NCI-H2171 treated with DMSO at 0.1 percent for 48 hours (cell line): ENCODE data around the gene NOX5.

Source experiments
- DNase-seq: peaks from one replicate; lab custom pipeline; 2025; lab: John Stamatoyannopoulos, UW

The NOX5 gene

DNA sequence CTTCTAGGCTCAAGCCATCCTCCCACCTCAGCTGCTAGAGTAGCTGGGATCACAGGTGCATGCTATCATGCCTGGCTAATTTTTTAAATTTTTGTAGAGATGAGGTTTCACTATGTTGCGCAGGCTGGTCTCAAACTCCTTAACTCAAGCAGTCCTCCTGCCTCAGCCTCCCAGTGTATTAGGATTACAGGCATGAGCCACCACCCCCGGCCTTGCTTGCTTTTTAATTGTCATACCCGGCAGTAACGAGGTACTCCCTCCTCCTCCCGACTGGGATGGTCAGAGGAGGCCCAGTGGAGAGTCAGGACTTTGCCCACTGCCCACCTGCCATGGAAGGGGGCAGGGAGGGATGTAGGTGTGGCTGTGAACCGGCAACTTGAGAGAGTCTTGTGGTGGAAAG is 4.5 kb downstream of the NOX5 start:
- no peak for DNase-seq

DNA sequence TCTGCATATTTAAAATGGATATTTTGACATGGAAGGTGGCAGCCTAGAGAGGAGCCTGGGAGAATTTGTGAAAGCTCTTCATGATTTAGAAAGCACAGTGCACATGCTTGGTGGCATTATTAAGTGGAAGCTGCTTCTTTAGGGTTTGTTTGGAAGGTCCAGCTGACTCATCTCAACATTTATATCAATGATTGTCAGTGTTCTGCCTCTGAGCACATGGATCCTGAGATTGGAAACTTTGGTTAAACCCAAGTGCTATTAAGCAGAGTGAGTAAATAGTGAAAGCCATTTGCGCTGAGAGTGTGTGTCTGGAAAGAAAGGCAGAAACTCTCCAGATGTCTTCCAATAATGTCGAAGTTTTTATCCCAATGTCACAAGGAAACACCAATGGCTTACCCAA is 7.4 kb downstream of the NOX5 start:
- DNase-seq = no peak

DNA sequence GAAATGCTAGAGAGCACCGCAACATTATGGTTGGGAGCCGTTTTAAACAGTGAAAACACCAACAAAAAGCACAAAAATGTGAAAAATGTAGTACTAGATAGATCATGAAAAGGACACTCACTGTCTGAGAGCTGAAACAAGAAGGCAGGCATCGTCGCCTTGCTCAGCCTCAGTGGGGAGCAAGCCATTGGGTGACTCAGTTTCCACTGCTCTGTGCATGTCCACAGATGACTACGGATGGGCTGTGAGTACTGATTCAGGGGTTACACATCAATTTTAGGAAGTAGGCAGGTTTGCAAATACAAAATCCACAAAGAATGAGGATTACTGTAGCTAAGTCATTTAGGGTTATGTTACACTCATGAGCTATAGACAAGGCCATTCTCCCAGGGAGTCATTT is 10.8 kb downstream of the NOX5 start:
- no peak for DNase-seq

DNA sequence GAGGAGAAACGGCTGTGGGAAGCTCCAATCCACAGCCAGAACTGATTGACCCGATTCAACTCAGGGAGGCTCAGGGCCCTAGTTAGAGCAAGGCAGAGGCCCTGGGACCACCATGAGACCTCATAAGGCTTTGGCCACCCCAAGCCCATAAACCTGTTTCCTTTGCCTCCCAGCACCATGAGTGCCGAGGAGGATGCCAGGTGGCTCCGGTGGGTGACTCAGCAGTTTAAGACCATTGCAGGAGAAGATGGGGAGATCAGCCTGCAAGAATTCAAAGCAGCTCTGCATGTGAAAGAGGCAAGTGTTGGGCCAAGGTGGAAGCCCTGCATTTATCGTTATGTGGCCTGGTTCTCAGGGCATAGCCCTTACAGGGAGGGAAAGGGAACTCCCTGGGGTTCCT is 11.9 kb downstream of the NOX5 start:
- DNase-seq = no peak

DNA sequence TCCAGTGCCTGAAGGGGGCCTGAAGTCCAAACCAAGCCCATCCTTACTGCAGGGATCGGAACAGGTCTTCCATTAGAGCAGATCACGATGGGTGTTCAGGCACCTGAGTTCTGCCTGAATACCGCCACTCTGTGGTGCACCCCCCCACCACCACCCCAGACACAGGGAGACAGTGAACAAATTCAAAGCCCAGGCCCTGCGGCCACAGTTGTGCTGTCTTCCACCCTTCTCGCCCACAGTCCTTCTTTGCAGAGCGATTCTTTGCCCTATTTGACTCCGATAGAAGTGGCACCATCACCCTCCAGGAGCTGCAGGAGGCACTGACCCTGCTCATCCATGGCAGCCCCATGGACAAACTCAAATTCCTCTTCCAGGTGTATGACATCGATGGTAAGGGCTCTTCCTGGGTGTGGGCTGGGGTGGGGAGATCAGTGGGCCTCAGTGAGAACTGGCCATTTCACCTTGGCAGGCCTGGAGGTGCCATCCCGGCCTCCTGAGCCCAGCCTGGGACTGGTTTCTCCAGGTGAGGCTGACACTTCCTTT is 13.6 kb downstream of the NOX5 start:
- no peak for DNase-seq

DNA sequence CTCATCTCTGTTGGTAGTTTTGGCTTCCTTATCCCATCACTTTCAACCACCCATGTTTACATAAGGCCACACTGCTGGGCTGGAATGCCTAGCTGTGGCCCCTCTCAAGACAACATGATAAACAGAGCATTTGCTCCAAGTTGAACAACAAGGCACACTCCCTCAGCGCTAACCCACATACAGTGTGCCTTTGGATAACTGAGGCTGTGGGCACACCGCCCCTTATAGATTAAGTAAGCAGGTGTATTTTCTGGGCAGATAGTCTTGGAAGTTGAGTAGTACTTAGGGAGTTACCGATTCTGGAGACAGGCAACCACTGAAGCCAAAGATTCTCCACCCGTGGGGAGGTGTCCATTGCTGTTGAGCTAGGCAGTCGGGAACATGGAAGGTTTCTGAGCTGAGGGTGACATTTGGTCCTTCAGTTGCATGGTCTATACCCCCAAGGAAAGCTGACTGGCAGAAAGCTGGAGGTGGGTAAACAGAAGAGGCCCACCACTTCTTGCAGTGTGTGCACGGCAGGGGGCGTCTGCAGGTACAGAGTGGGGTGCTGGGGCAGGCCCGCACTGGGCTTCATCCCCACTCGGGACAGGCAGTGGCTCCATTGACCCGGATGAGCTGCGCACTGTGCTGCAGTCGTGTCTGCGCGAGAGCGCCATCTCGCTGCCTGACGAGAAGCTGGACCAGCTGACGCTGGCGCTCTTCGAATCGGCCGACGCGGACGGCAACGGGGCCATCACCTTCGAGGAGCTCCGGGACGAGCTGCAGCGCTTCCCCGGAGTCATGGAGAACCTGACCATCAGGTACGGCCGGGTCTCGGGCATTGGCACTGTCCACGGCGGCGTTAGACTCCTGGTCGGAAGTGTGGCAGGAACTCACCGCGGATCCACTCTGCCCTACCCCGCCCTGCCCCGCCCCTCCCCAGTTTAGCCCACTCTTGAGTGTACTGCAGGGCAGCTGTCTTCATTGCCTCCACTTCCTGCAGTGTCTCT is 16.8 kb downstream of the NOX5 start:
- DNase-seq = no peak

DNA sequence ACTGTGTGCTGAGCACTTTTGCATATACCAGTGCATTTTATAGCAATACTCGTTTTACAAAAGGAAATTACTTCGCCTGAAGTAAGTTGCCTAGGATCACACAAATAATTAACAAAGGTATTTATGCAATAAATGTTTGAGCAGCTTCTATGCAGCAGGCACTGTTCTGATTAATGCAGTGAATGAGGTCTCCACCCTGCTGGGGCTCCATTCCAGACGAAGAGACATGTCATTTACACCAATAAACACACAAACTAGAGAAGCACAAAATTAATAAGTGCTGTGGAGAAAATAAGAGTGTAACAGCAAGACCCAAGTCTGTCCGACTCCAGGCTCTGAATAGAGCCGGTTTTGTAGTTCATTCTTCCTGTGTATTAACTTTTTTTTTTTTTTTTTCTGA is 17.5 kb downstream of the NOX5 start:
- no peak for DNase-seq

DNA sequence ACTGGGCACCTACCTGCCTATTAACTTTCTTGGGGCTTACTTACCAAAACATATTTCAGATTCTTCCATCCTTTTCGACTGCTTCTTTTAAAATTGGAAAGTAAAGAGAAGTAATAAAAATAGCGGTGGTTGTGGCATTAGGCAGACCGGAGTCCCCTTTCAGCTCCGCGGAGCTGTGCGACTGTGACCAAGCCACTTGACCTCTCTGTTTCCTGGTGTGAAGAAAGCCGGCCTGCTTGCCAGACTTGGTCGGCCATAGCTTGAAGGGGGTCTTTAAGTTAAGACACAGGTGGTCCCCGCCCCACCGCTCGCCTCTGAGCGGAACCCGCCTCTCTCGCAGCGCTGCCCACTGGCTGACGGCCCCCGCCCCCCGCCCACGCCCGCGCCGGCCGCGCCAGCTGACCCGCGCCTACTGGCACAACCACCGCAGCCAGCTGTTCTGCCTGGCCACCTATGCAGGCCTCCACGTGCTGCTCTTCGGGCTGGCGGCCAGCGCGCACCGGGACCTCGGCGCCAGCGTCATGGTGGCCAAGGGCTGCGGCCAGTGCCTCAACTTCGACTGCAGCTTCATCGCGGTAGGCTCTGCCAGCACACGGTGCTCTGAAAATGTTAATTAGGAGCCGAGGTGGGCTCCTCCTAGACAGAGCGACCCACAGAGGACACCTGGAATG is 18.3 kb downstream of the NOX5 start:
- DNase-seq = no peak

DNA sequence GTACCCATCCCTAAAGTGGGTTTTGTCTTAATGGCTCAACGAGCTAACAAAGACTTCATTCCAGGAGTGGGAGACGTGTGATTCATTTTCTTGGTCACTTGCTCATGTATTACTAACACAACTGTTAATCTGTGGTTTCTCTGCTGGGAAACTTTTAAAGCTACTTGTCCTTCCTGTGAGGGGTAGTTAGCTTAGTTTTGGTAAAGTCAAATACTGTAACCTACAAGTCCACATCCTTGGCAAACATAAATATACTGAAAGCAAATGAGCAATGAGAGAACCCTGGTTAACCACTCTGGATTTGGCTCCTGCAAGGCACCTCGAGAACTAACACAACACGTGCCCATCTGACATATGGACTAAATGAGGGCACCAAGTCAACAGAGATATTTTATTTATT is 19.9 kb downstream of the NOX5 start:
- no peak for DNase-seq

DNA sequence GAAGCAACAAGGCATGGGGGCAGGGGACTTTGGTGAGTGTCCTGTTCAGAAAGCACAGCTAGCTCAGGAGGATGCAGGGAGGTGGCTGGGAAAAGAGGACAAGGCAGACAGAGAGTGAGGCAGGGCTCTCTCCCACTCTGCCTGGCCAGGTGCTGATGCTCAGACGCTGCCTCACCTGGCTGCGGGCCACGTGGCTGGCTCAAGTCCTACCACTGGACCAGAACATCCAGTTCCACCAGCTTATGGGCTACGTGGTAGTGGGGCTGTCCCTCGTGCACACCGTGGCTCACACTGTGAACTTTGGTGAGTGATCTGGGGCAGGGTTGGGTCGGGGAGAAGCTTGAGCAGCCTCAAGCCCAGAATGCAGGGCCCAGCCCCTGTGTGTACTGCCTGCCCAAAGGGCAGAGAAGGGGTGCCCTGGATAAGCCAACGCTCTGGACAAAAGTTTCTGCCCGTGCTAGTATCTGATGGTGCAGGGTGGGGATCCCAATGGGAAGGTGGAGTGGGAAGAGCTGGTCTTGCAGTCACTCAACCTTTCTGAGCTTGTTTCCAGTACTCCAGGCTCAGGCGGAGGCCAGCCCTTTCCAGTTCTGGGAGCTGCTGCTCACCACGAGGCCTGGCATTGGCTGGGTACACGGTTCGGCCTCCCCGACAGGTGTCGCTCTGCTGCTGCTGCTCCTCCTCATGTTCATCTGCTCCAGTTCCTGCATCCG is 20.9 kb downstream of the NOX5 start:
- DNase-seq = no peak

DNA sequence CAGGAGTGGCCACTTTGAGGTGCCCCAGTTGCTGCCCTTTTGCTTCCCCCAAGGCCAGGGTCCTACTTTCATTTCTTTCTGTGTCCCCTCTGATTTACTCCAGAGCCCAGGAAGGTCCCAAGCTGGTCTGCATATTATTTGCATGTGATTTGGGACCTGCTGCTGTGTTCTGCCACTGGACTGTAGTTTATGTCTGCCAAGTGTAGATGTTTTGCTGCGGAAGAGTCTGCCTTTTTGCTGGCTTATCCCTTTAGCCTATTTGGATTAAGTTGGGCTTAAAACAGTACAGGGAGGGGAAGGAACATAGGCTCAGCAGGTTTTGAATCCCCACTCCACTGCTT is 21.4 kb downstream of the NOX5 start:
- DNase-seq = no peak

DNA sequence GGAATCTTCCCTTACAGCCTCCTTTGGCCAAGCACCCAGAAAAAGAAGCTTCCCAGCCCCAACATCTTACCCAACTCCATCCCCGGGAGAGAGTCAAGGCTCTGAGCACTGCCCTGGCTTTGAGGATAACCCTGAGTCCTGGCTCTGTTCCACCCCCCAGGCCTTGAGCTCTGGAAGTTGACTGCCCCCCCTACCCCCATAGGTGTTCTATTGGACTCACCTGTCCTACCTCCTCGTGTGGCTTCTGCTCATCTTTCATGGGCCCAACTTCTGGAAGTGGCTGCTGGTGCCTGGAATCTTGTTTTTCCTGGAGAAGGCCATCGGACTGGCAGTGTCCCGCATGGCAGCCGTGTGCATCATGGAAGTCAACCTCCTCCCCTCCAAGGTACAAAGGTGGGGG is 22.3 kb downstream of the NOX5 start:
- no peak for DNase-seq

DNA sequence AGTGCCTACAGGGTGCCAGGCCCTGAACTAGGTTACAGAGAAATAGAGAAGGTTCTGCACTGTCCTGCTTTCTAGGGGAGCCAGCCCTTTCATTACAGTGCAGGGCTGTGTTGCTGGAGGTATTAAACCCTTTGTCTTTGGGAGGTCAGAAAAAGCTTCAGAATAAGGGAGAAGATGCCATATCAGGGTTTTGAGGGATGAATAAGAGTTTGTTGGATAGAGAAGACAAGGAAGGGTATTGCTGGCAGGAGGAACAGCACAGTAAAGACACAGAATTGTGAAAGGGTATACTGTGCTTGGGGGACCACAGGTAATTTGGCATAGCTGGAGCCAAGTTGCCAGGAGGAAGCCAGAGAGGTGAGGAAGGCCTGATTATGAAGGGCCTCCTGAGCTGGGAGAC is 23.0 kb downstream of the NOX5 start:
- DNase-seq = no peak

DNA sequence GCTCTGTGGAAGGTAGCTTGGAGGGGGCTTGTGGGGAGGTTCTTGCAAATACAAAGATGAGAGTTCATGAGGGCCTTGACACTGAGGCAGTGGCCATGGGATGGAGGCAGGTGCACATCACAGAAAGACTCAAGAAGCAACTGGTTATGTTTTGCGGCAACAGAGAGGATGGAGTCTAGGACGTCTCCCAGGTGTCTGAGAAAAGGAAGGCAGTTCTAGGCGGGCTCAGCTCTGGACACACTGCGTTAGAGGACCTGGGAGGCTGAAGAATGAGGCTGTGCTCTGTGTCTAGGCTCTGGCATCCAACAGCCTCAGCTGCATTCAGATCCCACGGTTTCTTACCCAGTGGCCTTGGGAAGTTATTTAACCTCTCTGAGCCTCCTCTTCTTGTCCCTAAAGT is 23.5 kb downstream of the NOX5 start:
- no peak for DNase-seq

DNA sequence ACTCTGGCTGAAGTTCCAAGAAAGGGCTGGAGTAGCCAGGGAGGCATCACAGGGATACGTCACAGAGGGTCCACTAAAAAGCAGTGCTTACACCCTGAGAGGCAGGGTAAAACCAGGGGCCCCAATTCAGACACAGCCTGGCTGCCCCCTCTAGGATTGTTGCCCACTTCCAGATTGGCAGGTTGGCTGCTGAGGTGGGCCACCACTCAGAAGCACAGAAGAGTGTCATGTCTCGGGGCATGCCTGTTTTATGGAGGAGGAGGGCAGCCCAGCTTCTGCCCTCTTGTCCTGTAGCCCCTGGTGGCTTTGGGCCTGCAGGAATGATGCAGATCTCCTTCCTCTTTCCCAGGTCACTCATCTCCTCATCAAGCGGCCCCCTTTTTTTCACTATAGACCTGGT is 24.0 kb downstream of the NOX5 start:
- no peak for DNase-seq

DNA sequence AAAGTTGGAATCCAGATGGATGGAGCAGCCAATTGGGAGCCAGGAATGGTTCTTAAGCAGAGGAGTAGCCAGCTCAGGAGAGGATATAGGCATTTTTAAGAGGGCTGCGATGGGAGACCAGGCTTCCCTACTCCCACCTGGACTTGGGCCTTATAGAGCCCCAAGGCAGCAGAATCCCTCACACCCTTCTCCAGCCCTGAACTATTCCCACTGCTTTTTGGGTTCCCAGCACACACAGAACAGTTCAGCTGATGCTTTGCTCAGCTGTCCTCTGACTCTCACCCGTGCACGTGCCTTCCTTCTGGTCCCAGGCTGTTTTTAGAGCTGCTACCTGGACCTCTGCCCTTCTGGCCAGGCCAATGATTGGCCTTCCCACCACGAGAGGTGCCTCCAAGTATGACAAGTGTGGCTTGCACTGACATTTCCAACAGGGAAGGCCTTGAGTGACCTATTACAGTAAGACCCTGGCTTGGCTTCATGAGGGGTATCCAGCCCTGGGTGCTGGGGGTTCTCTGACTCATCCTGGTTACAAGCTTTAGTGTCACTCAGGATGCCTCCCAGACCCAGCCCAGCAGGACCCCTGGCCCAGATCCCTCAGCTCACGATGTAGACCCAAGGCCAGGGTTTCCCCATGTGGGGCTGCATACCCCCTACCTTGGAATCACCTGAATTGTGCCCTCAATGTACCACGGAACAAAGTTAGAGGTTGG is 25.2 kb downstream of the NOX5 start:
- no peak for DNase-seq

DNA sequence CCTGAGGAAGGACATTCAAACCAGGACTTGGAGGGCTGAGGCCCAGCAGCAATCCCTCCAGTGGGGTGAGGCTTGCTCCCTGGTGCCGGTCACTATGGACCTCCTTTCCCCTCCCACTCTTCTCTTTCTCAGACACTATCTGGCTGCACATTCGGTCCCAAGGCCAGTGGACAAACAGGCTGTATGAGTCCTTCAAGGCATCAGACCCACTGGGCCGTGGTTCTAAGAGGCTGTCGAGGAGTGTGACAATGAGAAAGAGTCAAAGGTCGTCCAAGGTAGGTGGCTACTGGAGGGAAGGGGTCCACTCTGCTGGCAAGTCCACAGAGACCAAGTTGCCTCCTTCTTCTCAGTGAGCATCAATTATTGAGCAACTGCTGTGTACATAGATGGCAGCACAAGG is 28.0 kb downstream of the NOX5 start:
- no peak for DNase-seq

DNA sequence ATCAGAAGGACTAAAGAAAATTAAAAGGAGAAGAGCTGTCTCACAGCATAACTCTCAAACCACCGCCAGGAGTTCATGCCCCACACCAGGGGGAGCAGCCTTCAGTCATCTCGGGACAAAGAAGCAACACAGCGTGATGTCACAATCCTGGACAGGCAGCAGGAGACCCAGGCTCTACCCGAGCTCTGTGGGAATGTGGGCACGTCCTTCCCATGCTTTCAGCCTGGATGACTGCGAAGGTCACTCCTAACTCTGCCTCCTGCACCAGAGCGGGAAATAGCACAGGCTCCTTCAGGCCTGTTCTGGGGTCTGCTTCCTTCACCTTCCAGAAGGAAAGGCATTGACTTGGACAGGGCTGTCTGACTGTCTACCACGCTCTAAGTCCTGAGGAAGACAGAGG is 31.3 kb downstream of the NOX5 start:
- no peak for DNase-seq

DNA sequence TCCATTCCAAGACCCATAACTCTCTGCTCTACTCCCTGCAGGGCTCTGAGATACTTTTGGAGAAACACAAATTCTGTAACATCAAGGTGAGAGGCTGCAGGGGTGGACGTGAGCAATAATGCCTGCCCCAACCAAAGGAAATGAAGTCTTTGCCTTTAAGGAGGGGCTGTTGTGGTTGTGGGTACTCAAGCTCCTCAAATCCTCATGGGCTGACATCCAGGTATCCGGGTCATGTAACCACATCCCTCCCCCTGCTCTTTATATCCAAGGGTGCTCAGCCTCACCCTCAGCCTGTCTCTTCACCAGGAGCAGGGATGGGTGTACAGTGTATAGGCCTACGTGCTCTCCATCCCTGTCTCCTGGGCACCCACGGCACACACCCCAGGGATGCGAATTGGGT is 32.3 kb downstream of the NOX5 start:
- no peak for DNase-seq

DNA sequence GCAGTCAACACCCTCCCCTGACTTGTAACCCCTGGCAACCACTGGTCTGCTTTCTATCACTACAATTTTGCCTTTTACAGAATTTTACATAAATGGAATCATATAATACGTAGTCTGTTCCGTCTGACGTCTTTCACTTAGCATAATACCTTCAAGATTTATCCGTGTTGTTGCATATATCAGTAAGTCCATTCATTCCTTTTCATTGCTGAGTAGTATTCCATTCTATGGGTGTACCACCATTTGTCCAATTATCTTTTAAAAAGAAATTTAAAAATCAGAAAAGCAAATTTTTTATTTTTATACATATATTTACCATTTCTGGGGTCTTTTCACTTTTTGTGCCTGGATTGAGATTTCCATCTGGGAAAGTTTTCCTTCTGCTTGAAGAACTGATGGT is 35.5 kb downstream of the NOX5 start:
- DNase-seq = no peak

DNA sequence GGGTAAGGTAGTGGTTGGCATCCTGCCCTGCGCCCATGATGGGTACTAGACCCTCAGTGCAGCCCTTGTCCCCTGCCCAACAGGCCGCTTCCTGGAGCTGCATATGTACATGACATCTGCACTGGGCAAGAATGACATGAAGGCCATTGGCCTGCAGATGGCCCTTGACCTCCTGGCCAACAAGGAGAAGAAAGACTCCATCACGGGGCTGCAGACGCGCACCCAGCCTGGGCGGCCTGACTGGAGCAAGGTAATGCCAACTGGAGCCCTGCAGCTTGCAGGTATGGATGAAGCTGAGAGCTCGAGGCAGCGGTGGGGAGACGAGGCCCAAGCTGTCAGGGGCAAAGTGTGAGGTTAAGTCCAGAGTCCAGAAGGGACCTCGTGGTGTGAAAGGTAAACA is 40.8 kb downstream of the NOX5 start:
- DNase-seq = no peak

DNA sequence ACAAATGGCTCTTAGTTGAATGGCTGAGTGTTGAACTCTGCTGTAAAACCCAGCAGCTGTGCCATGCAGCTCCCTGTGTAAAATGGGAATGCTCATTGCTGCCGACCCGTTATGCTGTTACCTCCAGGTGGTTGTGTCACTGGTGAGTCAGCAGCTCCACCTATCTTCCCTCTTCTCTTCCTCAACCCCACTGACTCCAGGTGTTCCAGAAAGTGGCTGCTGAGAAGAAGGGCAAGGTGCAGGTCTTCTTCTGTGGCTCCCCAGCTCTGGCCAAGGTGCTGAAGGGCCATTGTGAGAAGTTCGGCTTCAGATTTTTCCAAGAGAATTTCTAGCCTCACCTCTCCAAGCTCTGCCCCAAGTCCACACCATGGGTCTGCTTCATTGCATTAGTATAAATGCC is 41.9 kb downstream of the NOX5 start:
- peak; percentile 91 for DNase-seq
